Activated naive CD8-positive, alpha-beta T cell treated with anti-CD3 and anti-CD28 coated beads for 36 hours (primary cell): ENCODE data around the gene MPP2. TPM values are rescaled to one million over a fixed set of nuclear protein-coding genes. Genes with fewer than 3 reads are reported as not detected.
A peak's percentile ranks its signal among the peaks of the same experiment; 100 is the strongest.
"Not testable (repeated sequence)": the region's sequence is repeated elsewhere in the genome, so short reads cannot be mapped to it uniquely, and the experiment has no call there.

ENCODE experiments used
- DNase-seq: peaks from one replicate; pipeline ENCODE4 v3.0.0; 2021
- H3K27ac Mint-ChIP-seq: one replicate; pipeline ENCODE4 v1.8.0; 2022; ENCODE audit warnings: mild to moderate bottlenecking, moderate library complexity, mixed read lengths
- H3K27me3 Mint-ChIP-seq: one replicate; pipeline ENCODE4 v1.8.0; 2022; ENCODE audit warnings: mild to moderate bottlenecking, mixed read lengths
- H3K36me3 Mint-ChIP-seq: one replicate; pipeline ENCODE4 v1.8.0; 2021; ENCODE audit warnings: mild to moderate bottlenecking, mixed read lengths
- H3K4me1 Mint-ChIP-seq: one replicate; pipeline ENCODE4 v1.8.0; 2021; ENCODE audit warnings: mixed read lengths
- H3K4me3 Mint-ChIP-seq: one replicate; pipeline ENCODE4 v1.8.0; 2022; ENCODE audit warnings: mild to moderate bottlenecking, moderate library complexity, mixed read lengths
- H3K9me3 Mint-ChIP-seq: one replicate; pipeline ENCODE4 v1.8.0; 2022; ENCODE audit warnings: mixed read lengths
- total RNA-seq, 2 experiments: library from RNA; stranded (reverse); gene quantifications; one replicate each; pipeline ENCODE4 v1.2.3, GENCODE V29; 2021

MPP2 gene
- total RNA-seq, 2 experiments from 2014 or later: 5.2 to 6.5 TPM

- peaks cover 3% of the 10 kb centered on the region for H3K27me3 Mint-ChIP-seq
- H3K4me1 Mint-ChIP-seq: peaks cover 4% of the 10 kb centered on the region
- H3K27ac Mint-ChIP-seq: no peak overlapping the region
- no peak for DNase-seq
- H3K4me3 Mint-ChIP-seq: no peak overlapping the region
- no peaks in the 10 kb centered on the region for H3K9me3 Mint-ChIP-seq
- no peaks in the 10 kb centered on the region for H3K36me3 Mint-ChIP-seq
Observed at GRCh38 chr17:43936434-43936833, 29.1 kb upstream of the MPP2 start.

DNA sequence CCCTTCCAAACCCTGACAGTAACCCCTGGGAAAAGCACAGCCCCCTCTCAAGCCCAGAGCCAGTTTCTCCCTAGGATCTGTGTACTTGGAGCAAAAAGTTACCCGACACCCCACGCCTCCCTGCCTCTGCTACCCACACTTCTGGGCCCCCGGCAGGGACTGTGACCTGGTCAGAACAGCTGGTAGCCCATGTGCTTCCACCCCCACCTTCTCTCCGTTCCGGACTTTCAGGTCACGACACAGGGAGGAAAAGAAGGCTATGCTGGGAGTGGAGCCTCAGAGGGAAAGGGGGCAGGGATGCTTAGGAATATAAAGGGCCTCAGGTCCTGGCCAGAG lies 28.6 kb upstream of the MPP2 start:
- Mint-ChIP-seq H3K4me3 (no peak overlapping the region), H3K4me1 (peaks cover 4% of the 10 kb centered on the region), H3K27ac (no peak overlapping the region), H3K36me3 (no peaks in the 10 kb centered on the region), H3K9me3 (no peaks in the 10 kb centered on the region), H3K27me3 (peaks cover 3% of the 10 kb centered on the region)
- DNase-seq: no peak

DNA sequence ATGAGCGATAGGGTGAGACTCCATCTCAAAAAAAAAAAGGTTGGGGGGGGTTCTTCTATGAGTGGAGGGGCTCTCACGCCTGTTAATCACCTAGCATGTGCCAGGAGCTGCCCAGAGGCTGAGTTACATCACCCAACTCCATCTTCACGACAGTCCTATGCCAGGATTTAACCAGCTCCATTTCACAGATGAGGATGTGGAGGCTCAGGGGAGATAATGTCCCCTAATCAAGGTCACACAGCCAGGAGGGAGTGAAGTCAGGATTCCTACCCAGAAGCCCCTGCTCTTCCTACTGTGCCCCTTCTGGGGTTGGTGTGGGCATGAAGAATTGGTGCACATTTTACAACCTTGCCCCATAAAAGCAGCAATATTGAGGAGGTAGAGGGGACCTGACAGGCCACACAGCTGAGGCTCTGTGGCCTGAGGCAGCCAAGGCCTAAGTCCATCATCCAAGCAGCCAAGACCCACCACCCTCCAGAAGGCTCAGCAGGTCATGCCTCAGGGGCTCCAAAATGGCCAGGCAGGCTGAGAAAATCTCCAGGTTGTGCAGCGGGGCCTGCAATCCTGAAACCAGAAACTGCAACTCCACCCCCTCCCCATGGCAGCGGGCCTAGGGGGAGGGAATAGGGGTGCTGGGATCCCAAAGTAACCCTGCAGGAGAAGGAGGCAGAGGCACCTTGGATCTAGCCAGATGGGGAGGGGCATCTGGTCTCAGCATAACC lies 28.0 kb upstream of the MPP2 start:
- H3K4me3 Mint-ChIP-seq: no peak overlapping the region
- no peaks in the 10 kb centered on the region for H3K9me3 Mint-ChIP-seq
- no peak overlapping the region for H3K27ac Mint-ChIP-seq

DNA sequence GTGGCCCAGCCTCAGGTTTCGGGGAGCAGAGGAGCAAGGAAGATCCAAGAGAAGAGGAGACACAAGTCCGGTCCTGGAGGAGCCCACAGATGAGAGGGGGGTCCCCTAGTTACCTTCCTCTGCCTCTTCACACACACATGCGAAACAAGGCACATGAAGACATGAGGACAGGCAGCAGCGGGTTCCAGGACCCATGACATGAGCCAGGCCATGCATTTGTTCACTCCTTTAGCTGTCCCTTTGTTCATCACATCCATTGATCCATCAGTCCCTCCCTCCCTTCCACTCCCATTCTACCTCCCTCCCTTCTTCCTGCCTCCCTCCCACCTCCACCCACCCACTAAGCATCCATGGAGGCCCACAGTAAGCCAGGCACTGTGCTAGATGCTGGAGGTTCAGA lies 25.6 kb upstream of the MPP2 start:
- Mint-ChIP-seq H3K9me3 (no peaks in the 10 kb centered on the region), H3K4me3 (no peak overlapping the region), H3K27ac (no peak overlapping the region), H3K27me3 (peaks cover 3% of the 10 kb centered on the region), H3K4me1 (peaks cover 11% of the 10 kb centered on the region), H3K36me3 (no peaks in the 10 kb centered on the region)
- DNase-seq: no peak

More for the DNA sequence above, 28.0 kb upstream of the MPP2 start:
- peaks cover 4% of the 10 kb centered on the region for H3K4me1 Mint-ChIP-seq
- H3K27me3 Mint-ChIP-seq: peaks cover 3% of the 10 kb centered on the region
- DNase-seq: no peak
- no peaks in the 10 kb centered on the region for H3K36me3 Mint-ChIP-seq

DNA sequence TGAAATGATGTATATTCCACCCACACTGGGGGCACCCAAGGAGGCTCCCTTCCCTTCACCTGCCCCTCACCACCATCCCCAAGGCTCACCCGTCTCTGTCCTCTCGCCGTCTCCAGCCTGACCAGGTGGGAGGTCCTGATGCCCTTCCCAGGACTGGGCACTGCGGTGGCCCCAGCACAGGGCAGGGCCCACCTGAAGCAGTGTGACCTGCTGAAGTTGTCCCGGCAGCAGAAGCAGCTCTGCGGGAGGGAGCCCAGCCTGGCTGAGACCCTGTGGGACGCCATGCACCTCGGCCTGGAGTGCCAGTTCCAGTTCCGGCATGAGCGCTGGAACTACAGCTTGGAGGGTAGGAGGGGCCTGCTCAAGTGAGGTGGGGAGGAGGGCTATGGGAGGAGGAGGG lies 25.0 kb upstream of the MPP2 start:
- DNase-seq: no peak
- Mint-ChIP-seq H3K9me3 (no peaks in the 10 kb centered on the region), H3K27ac (no peak overlapping the region), H3K27me3 (peaks cover 3% of the 10 kb centered on the region), H3K4me3 (no peak overlapping the region), H3K4me1 (peaks cover 15% of the 10 kb centered on the region), H3K36me3 (no peaks in the 10 kb centered on the region)

- Mint-ChIP-seq H3K9me3 (no peaks in the 10 kb centered on the region), H3K36me3 (no peaks in the 10 kb centered on the region), H3K27ac (peak overlapping the region; percentile 29), H3K4me1 (peaks cover 24% of the 10 kb centered on the region), H3K27me3 (peaks cover 7% of the 10 kb centered on the region), H3K4me3 (no peak overlapping the region)
- no peak for DNase-seq
Observed at GRCh38 chr17:43931062-43931571, 23.8 kb upstream of the MPP2 start.

DNA sequence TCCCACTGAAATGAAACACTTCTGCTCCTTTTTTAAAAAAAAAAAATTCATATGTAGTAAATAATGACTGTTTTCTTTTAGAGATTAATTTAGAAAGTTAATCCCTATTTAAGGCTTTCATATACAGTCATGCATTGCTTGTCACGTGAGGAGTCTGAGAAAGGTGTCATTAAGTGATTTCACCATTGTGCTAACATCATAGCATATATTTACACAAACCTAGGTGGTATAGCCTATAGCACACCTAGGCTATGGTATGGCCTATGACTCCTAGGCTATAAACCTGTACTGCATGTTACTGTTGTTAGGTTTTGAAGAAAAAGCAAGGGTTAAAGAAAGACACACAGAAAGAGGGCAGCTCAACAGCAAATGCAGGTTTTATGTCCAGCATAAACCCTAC lies 21.3 kb upstream of the MPP2 start:
- DNase-seq: no peak
- Mint-ChIP-seq H3K4me1 (peaks cover 32% of the 10 kb centered on the region), H3K27me3 (peaks cover 7% of the 10 kb centered on the region), H3K9me3 (no peaks in the 10 kb centered on the region), H3K4me3 (no peak overlapping the region), H3K27ac (no peak overlapping the region), H3K36me3 (no peaks in the 10 kb centered on the region)

DNA sequence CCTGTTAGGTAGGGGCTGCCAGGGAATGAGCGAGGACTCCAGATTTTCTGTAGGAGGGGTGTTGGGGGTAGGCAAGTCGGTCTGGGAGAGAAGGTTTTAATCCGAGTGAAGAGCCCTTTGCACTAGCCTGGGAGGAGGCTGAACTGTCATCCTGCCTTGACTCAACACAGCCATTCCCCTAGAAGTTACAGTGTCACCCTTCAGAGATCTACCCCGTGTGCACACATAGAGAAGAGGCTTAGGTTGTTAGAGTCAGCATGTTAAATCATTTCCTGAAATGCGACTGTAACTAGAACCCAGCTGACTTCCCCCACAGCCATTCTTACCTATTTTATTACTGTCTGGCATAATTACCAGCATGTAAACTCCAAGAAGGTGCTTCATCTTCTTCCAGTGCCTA lies 20.6 kb upstream of the MPP2 start:
- H3K27me3 Mint-ChIP-seq, H3K36me3 Mint-ChIP-seq, H3K9me3 Mint-ChIP-seq, DNase-seq: not testable (repeated sequence)
- Mint-ChIP-seq H3K4me1 (peaks cover 32% of the 10 kb centered on the region), H3K27ac (peak overlapping the region; percentile 79), H3K4me3 (peak overlapping the region; percentile 77)

DNA sequence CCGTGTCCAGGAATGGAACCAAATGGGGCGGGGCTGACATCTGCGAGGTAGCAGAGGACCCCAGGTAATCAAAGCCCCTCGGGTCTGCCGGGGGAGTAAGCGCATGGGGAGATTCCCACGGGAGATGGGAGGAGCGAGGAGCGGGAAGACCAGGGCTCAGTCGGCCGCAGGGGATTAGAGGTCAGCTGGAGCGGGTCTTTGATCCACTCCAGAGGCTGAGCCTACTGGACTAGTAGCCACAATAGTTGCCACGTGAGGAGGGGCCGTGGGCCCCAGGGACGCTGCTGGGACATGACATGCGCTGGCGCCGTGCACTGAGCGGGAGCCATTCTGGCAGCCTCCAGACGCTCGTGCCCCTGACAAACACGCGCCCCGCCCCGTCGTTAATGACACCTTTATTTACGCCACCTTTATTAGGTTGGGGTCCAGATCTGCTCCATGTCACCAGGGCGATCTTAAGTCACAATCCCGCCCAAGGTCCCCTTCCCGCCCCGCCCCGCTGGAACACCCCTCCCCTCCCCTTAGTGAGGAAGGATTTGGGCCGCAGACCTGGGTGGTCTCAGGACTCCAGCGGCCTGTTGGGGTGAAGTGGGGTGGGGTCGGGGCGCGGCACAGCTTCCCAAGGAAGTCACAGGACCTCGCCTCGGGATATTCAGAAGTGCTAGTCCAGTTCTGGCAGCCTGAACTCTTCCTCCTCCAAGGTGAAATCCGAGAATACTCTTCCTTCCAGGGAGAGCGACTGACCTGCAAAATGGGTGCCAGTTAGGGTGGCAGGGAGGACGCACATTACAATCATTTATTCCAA lies 19.9 kb upstream of the MPP2 start:
- no peaks in the 10 kb centered on the region for H3K36me3 Mint-ChIP-seq
- H3K27ac Mint-ChIP-seq: peak overlapping the region; percentile 79
- H3K4me3 Mint-ChIP-seq: peak overlapping the region; percentile 77
- H3K9me3 Mint-ChIP-seq: no peaks in the 10 kb centered on the region
- H3K27me3 Mint-ChIP-seq: peaks cover 9% of the 10 kb centered on the region
- H3K4me1 Mint-ChIP-seq: peaks cover 32% of the 10 kb centered on the region
- DNase-seq: peak; percentile 24

GRCh38 chr17:43924558-43924957 lies 17.2 kb upstream of the MPP2 start:
- no peak for DNase-seq
- Mint-ChIP-seq H3K27ac (no peak overlapping the region), H3K4me3 (no peak overlapping the region), H3K36me3 (no peaks in the 10 kb centered on the region), H3K4me1 (peaks cover 27% of the 10 kb centered on the region), H3K27me3 (peaks cover 9% of the 10 kb centered on the region), H3K9me3 (no peaks in the 10 kb centered on the region)

DNA sequence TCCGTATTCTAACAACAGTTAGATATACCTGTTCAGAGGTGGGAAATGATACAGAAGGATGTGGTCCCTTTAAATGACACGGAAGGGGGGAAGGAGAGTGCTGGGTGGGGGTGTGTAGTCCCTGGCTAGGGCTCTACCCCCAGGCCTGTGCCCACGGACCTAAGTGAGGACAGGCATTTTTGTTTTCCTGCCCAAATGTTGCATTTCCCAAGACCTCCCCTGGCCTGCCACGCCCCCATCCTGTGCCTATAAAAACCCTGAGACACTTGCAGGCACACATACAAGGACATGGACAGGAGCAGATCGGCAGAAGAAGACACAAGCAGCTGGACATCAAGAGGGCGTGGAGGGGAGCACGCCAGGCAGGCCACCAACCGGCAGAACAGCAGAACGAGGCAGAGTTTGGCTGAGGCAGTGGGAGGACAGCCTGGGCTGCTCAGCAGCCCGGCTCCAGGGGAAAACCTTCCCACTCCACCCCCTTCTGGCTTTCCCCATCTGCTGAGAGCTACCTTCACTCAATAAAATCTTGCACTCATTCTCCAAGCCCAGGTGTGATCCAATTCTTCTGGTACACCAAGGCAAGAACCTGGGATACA lies 13.3 kb upstream of the MPP2 start:
- Mint-ChIP-seq H3K36me3 (peaks cover 2% of the 10 kb centered on the region), H3K27ac (no peak overlapping the region), H3K4me1 (peaks cover 16% of the 10 kb centered on the region), H3K9me3 (peaks cover 4% of the 10 kb centered on the region), H3K4me3 (no peak overlapping the region), H3K27me3 (peaks cover 3% of the 10 kb centered on the region)
- DNase-seq: no peak

- H3K4me1 Mint-ChIP-seq: peaks cover 9% of the 10 kb centered on the region
- no peak for DNase-seq
- H3K27me3 Mint-ChIP-seq: no peaks in the 10 kb centered on the region
- H3K27ac Mint-ChIP-seq: no peak overlapping the region
- peak overlapping the region; percentile 55 for H3K4me3 Mint-ChIP-seq
- H3K9me3 Mint-ChIP-seq: peaks cover 4% of the 10 kb centered on the region
- H3K36me3 Mint-ChIP-seq: peaks cover 2% of the 10 kb centered on the region
Observed at GRCh38 chr17:43918026-43918389, 10.7 kb upstream of the MPP2 start.

DNA sequence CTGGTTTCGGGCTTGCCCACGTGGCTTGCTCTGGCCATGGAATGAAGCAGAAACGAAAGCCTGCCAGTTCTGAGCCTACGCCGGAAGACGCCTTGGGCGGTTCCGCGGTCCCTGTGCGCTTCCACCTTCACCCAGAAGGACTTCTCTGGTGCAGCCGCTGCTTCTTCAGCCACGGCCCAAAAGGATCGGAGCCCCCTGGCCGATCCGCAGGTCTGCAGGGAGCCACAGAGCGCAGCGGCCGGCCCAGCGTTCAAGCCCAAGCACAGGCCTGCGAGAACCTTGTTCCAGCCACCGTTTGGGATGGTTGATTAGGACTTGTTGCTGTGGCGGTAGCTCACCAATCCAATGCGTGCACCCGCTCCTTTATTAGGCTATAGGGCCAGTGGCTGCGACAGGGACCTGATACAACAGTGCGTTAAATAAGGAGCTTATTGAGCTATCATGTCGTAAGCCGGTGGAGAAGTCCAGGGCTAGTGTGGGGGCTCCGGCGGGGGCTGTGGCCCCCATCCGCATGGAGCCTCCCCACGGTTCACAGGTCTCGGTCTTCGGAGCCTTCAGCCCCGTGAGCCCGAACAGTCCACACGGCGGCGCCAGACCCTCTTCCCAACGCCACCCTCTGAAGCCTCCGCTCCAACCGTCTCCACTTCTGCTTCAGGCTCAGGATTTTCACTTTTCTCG lies 10.2 kb upstream of the MPP2 start:
- H3K9me3 Mint-ChIP-seq: peaks cover 4% of the 10 kb centered on the region
- no peaks in the 10 kb centered on the region for H3K27me3 Mint-ChIP-seq
- H3K27ac Mint-ChIP-seq: peak overlapping the region; percentile 12
- H3K4me1 Mint-ChIP-seq: peaks cover 9% of the 10 kb centered on the region
- peak overlapping the region; percentile 55 for H3K4me3 Mint-ChIP-seq
- DNase-seq: peak; percentile 50
- peaks cover 2% of the 10 kb centered on the region for H3K36me3 Mint-ChIP-seq

DNA sequence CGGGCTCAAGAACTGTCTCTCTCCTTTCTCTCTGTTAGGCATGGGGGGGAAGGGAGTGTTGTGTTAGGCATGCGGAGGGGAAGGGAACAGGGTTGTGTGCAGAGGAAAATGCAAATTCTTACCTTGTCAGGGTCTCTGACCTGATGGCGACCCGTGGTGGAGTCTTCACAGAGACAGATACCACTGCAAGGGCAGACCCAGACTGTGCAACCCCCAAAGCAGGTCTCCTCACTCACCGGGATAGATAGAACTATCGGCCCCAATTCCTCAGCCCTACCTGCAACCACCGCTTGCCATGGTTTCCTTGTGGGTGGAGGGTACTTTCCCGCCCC lies 9.6 kb upstream of the MPP2 start:
- Mint-ChIP-seq H3K4me3 (peak overlapping the region; percentile 55), H3K27ac (no peak overlapping the region), H3K4me1 (peaks cover 9% of the 10 kb centered on the region), H3K27me3 (no peaks in the 10 kb centered on the region), H3K9me3 (peaks cover 4% of the 10 kb centered on the region), H3K36me3 (peaks cover 2% of the 10 kb centered on the region)
- no peak for DNase-seq

DNA sequence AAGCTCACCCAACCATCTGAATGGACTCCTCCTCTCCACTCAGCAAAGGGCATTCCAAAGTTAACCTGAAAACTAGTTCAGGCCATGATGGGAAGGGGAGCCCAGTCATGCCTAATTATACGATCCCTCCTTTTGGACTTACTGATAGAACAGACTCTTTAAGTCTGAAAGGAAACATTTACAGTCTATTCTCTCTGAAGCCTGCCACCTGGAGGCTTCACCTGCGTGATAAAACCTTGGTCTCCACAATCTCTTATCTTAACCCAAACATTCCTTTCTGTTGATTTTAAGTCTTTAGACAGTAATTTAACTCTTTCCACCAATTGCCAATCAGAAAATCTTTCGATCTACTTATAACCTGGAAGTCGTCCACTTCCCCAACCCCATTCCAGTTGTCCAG lies 9.0 kb upstream of the MPP2 start:
- Mint-ChIP-seq H3K4me1 (peaks cover 9% of the 10 kb centered on the region), H3K27me3 (no peaks in the 10 kb centered on the region), H3K4me3 (no peak overlapping the region), H3K36me3 (peaks cover 2% of the 10 kb centered on the region), H3K27ac (no peak overlapping the region), H3K9me3 (peaks cover 4% of the 10 kb centered on the region)
- DNase-seq: no peak
